NCI-H2081 (cell line): ENCODE results near the gene LRFN2.

Experiments
- DNase-seq, 2 experiments: peaks; one replicate each; lab custom pipeline; 2025; lab: John Stamatoyannopoulos, UW

LRFN2 gene

DNA sequence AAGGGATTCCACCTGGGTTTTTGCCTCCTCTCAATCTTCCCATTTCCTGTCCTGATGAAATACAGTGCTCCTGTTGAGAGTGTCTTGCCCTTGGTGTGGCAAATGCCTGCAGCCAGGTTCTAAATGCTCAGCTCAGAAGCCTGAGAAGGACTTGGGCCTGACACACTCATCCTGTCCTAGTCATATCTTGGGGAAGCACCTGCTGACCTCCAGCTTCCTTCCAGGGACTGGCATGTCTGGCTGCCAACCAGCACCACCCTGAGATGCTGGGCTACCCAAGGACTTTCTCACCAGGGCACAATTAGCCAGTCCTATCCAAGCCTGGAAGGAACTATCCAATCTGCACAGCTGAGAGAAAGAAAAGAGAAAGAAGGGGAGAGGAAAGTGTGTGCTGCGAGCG lies 43.4 kb downstream of the LRFN2 start:
- no peak for DNase-seq

DNA sequence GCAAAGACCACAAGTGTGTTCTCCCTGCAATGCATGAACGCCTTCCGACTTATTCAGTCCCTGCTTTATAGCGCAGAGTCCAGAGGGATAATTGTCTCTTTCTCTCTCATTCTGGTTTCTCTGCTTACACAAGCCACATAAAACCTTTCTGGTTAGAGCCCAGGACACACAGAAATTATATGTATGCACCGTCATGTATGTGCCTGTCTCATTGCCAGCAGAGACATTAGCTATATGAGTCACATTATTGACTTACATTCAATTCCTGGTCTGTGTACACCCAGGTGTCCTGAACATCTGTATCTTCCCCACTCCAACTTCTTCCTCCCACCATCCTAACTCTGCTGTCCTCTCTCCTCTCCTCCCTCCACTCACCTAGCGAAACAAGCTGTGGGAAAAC lies 44.0 kb downstream of the LRFN2 start:
- peak in 1 of 2 experiments; percentile 22 for DNase-seq

DNA sequence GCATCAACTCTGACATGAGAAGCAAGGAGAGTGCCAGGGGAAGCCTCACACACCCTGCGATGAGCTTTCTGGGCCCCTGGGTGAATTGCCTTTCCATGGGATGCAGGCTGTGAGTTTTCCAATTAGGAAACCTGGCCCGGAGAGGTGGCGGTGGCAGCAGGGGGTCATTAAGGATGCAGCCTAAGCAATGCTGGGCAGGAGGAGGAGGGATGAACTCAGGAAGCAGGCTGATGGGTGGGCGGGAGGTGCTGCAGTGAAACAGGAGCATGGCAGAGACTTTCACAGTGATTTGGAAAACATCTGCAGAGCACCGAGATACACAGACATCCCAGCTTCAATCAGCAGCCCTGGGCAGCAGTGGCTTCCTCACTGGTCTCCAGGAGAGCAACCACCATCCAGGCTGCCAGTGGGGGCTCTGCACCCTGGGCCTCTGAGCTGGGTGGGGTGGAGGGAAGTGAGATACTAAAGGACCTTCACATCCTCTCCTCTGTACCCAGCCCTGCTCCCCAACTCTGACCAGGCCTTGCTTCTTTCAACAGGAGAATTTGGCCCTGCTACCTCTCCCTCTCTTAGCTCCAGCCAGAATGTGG lies 44.9 kb downstream of the LRFN2 start:
- no peak for DNase-seq

DNA sequence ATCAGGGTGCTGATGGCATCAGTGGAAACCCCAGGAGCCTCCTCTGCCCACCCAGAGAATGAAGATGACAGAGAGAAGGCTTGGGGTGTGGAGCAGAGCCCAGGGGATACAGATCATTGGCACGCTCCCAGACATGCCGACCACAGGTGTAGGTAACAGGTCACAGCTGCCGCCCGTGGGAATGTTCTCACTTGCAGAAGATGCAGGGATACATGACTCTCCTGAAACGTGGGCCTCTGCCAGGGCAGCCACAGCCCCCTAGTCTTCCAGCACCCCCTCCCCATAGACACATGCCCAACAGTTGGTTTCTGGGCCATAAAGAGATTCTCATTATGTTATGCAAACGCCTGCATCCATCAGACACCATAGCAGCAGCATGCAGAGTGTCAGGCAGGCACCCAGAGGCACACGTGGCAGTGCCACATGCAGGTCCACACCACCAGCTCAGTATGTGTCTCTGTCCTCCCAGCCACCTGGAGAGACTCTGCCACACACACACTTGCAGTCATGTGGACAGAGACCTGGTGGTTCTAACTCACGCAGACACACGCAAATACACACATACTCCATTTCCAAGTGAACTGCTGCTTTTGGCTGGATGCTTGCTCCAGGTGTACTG lies 45.5 kb downstream of the LRFN2 start:
- no peak for DNase-seq

DNA sequence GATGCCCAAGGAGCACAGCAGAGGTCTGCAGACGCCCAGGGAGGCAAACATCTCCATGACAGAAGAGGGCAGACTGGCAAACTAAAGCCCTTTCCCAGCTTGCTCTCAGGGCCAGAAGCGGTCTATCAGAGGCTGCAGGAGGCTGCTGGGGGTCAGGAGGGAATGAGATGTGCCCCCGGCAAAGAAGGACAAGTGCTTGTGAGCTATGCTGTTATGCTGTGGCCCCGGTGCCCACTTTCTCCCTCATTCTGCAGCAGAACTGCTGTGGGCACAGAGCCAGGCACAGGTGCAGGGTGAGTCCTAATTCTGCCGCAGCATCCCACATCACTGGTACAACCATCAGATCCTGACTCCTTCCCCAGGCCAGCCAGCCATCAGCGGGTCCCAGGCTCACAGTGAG lies 46.4 kb downstream of the LRFN2 start:
- no peak for DNase-seq

DNA sequence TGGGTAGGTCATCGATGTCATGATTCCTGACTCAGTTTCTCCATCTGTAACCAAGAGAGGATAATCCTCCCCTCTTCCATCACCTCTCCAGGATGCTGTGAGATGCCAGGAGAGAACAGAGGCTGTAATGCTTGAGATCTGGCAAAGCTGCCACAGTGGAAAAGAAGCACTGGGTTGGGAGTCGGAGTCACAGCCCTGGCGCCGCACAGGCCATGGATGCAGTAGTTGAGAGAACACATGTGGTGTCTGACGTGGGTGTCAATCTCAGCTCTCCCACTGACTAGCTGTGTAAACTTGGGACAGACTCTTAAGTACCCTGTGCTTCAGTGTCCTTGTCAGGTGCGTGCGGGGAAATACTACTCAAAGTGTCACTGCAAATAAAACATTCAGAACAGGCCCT lies 47.3 kb downstream of the LRFN2 start:
- DNase-seq = no peak

DNA sequence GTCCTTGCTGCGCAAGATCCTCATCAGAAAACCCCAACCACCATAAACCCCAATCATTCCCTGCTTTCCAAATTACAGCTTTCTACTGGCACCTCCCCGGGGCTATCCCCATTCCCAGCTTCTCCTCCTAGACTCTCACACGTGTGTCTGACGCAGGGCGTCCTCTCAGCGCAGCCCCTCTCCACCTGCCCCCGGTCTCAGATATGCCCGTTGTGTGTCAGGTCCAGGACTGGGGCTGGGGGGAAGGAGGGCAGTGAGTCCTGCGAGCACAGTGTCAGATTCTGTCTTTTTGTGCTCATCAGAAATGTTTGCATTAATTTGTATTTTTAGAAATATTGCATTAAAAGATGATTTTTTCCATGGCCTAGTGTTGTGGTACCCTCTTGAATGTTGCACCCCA lies 48.6 kb downstream of the LRFN2 start:
- DNase-seq = no peak

DNA sequence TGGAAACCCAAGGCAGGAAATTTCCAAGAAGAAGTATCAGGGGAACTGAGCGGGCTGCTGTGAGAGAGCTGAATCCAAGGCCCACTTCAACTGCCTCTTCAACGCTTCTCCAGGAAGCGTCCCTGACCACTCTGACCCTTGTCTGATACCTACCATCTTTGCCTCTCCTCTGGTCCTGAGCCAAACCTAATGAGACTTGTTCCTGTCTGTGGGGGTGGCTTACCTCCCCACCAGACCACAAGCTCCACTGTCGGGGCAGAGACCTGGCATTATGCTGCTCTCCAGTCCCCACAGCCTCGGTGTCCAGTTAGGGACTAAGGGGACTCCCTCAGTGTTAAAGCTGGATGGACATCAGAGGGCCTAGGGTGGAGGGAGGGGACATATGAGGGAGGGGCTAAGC lies 49.7 kb downstream of the LRFN2 start:
- DNase-seq = no peak

DNA sequence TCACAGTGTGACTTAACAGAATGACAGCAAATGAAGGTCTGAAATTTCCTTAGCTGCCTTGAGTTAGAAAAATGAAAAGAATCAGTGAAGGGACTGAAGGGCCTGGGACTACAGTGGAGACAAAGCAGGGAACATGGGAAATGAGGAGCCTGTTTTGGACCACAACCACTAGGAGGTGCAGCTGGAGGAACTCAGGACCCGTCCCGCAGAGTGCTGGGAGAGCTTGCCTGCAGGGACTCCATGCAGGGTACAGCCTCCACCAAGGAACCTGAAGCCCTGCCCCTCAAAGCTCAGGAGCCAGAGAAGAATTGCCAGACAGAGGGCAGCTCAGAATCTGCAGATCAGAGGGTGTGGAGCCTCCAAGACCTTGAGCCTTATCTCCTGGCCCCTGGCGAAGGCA lies 50.7 kb downstream of the LRFN2 start:
- DNase-seq = no peak

DNA sequence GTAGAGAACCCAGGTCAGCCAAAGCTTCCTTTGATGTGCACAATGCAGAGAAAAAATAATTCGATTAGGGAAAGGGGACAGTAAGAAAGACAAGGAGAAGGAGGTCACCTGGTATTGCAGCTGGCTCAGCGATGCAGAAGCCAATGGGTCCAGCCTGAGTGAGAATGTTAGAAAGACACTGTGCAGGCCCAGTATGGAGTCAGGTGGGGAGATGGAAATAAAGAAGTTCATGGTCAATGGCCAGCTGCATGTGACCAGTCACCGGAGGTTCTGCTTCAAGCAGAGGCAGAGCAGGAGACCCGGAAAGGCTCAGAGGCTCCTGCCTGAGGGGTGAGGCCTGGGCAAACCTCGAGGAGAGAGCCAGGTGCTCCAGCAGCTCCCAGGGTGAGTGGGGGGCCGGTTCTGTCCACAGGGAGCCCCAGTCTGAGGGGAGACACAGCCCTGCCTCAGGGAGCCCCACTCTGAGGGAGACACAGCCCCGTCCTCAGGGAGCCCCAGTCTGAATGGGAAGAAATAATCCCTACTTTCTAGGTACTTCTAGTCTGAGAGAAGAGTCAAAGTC lies 51.3 kb downstream of the LRFN2 start:
- DNase-seq = no peak

DNA sequence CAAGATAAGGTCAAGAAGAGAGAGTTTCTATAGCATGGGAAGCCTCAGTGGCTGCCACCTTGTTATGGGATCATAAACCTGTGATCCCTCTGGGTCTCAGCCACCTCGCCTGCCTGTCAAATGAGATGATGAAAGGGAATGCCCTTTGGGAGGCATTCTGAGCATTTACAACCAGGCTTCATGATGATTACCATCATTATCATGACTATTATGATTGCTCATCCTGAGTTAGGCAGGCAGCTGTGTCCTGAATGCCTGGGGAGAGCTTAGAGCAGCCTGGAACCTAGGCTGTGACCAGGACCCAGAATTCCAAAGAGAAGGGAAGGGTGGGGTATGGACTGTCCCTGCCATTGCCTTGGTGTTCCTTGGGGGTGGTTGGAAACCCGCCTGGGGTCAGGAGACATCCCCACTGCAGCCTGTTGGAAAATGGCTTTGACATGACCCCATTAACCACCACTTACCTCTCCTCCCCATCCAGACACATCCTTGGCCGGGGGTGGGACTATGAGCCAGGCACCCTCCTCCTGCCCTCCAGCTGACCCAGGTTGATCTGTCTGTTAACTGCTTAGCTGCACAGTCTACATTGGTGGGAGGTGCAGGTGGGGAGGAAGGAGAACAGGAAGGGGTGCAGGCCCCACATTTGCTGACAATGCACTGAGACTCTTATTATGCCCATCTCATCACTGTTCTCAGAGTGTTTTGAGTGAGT lies 51.9 kb downstream of the LRFN2 start:
- peak in 1 of 2 experiments; percentile 6 for DNase-seq

DNA sequence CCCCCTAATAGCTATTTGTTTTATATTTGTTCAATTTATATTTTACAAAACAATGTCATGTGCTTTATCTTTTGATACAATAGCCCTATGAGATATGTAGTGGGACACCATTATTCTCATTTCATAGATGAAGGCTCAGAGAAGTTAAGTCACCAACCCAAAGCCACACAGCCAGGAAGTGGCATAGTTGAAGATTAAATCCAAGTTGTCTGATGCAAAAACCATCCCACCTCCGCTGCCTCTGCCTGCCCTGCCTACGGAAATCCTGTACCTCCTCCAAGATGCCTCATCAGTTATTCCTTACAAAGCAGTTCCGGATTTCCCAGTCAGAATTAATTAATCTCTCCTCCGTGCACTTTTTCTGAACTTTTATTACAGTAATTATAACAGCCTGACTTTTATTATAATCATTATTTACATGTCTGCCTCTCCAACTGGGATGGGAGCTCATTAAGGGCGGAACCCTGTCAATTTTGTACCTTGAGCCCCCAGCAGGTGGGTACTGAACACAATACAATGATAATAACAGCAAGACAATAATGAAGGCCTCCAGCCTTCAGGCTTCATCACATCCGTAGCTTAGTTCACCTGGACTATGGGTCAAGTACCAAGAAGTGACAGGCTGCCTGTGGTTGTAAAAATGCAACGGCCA lies 54.7 kb downstream of the LRFN2 start:
- DNase-seq = peak; percentile 28 to 83

DNA sequence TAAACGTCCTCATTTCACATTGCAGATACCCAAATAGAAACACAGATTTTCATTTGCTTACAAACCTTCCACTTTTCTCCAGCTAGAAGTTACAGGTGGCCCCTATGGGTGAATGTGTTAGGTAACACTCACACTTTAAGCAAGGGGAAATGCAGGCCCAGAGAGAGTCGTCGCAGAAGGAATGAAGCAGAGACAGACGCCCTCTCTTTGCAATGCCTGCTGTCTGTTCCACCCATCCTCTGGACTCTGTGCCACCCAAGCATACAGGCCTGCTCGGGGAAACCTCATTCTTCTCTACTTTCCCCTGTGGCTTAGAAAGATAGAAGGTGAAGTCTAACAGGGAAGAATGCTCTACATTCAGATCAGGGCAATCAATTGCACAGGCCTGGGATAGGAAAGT lies 57.2 kb downstream of the LRFN2 start:
- DNase-seq = no peak

DNA sequence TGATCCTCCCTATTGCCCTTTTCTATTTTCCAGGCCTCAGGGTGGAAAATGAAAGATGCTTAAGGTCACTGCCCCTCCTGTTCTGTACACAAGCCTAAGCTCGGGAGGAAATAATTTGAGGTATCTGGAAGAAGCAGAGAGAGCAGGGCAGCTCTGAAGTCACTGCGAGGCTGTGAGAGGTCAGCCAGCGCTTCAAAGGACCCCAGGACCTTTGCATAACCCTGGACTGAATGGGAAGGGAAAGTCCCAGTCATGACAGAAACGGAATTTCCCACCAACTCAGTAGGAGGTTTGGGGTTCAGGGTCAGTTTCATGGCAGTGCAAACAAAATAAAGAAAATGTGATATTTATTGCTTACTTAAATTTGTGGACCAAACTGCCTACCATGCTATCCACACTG lies 58.1 kb downstream of the LRFN2 start:
- DNase-seq = no peak

DNA sequence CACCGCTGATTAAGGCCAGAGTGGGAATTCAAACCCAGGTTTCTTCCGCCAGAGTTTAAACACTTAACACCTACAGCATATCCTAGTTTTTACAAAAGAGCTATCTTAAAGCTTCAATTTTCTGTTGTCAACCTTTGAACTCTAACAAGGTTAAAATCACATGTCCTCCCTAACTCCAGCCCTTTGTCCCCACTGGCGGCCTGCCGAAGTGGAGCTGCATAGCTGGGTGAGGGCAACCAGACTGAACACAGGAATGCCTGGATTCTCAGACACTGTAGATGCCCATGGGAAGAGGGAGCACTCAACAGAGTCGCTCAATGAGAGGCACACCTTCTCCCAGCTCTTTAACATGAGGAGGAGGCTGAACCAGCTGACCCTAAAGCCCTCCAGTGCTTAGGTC lies 59.1 kb downstream of the LRFN2 start:
- no peak for DNase-seq

DNA sequence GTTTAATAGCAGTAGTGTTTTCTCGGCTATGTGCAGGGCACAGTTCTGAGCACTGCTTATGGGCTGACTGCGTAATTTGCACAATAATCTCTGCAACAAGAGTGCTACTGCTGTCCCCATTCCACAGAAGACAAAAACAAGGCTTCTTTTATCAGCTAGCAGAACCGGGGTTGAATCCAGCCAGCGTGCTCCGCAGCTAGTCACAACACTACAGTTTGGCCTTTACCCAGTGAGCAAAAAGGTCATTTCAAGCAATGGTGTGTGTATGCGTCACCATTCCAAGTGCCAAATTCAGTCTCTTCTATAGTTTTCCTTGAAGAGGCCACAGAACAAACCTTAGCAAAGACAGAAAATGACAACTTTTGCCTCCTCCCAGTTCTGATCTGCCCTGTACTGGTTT lies 61.1 kb downstream of the LRFN2 start:
- no peak for DNase-seq

DNA sequence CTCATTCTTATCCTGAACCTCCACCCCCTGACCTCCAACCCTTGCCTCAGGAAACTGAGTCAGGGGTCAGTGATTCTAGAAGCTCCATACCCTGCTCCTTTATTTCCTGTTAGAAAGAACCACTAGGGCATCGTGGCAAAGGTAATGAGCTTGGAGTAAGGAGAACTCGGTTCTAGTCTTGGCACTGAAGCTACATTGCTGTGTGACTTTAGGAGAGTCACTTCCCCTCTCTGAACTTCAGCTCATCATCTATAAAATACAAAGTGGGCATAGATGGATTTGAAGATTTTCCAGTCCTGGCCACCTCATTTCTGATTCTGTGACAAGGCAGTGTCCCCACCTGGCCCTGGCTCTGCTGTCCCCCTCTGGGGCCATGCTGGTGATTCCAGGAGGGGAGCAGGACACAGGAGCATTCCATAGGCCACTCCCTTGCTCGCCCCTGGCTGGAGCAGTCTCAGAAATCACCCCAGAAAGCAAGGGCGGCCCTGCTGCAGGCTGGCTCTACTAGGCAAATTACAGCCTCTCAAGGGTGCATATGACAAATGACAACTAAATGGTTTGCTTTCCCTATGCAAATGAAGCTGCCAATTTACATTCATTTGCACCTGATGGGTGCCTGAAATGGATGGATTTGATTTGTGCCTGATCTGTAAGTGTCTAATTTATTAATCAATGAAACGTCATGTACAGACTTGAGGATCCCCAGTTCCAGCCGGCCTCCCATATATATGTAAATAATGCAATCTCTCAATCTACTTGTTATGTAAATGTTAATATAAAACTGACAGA lies 62.2 kb downstream of the LRFN2 start:
- no peak for DNase-seq

DNA sequence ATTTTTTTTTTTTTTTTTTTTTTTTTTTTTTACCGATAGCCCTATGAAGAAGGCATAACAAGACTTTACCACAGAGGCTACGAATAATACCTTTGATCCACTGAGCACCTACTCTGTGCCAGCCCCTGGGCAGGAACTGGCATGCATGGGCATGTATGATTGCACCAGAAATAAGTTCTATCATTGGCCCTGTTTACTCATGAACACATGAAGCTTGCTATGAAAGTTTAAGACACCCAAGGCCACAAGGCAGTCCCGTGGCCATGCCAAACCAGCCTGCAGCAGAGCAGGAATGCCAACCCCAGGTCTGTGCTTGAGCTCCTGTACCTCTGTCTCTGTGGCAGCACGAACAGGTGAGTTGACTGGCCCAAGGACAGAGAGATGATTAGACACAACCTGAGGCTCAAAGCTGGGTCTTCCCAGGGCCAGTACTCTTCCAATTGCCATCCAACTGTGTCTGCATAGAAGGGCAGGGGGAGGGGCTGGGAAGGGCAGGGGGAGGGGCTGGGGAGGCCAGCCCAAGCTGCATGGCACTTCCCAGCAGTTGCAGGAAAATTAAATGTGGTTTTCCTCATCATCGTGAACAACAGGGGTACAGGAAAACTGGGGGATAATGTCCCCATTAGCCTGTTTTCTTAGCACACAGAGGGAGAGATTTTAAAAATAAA lies 63.5 kb downstream of the LRFN2 start:
- no peak for DNase-seq

DNA sequence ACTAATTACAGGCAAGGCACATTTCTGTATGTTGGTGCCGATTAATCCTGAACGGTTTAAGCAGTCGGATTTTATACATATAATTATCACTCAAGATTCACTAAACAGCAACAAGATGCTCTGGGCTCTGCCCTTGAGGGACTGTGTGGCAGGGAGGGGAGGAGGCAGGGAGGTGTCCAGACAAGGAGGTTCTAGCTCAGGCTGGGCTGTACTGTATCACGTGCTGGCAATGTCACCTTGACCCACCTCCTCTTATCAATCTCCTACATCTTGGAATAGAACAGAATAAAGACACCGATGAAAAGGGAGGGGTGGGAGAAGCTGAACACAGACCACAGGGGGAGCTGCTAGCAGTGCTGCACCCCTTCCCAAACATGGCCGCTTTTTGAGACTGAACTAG lies 65.7 kb downstream of the LRFN2 start:
- no peak for DNase-seq

DNA sequence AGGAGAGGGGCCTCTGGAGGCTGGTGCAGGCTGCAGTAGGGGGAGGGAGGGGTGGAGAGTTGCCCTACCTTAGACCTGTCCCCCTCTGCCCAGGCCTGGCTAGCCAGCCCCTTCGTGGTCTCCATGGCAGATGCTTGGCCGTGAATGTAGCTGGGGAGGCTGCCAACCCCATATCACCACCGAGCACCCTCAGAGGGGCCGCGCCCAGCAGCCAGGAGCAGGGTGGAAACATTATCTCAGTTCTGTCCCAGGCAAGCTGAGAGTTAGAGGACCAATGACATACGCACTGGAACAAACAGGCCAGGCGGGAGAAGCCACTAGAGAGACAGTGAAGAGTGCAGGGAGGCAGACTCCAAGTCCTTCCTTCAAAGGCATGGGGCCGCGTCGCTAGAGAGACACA lies 66.5 kb downstream of the LRFN2 start:
- no peak for DNase-seq

DNA sequence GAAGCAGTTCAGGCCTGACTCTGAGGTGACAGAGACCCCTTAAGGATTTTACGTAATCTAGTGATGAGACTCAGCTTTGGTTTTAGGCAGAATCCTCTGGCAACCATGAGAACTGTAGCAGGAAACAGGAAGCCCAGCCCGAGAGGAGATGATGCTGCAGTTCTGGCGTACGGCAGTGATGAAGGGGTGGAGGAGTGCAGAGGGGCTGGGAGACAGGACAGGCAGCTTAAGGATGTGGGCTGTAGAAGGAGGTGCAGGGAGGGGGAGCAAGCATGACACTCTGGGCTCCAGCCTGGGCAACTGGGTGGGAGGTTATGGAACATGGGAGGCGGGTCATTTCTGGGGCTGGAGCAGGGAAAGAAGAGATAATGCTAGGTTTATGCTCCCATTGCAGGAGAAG lies 67.1 kb downstream of the LRFN2 start:
- no peak for DNase-seq

DNA sequence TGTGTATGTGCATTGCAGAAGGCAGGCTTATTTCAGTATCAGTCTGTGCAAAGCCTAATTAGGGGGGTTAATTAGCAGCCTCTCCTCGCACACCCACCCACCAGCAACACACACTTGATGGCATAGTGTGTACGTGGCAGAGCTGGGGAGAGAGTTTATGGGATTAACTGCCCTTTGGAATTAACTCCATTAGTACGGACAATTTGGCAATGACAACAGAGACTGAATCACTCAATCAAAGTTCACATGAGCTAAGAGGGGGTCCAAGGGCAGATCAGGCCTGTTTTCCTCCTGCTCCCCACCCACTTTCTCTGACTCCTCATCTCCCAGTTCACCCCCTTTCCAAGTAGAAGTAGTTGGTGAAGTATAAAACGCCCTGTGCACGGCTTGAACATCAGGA lies 69.5 kb downstream of the LRFN2 start:
- DNase-seq = no peak
